CD4-positive, alpha-beta memory T cell (primary cell): ENCODE data around the gene COL23A1. TPM values are rescaled to one million over a fixed set of nuclear protein-coding genes. Genes with fewer than 3 reads are reported as not detected.

Source experiments
- CTCF ChIA-PET: fragments of 350-600 bp; sonication (Branson Sonifier 250); formaldehyde crosslinking; loops from one replicate; lab custom pipeline; 2021; ENCODE audit warnings: inconsistent platforms; ENCODE audit not compliant: partially characterized antibody; lab: Charles Lee
- POLR2A ChIA-PET: fragments of 350-600 bp; sonication (Branson Sonifier 250); formaldehyde crosslinking; loops from one replicate; lab custom pipeline; 2021; ENCODE audit not compliant: partially characterized antibody; lab: Charles Lee
- DNase-seq, 5 donors: peaks; one replicate each; pipeline versions ENCODE4 v3.0.0 to v3.0.0-alpha.2; 2020 to 2022; ENCODE audit warnings: mixed read lengths in 1 of 5
- H3K27ac ChIP-seq: one replicate; pipeline ENCODE4 v1.7.0; 2013; ENCODE audit warnings: low read depth, low read length
- H3K27me3 ChIP-seq: 2 replicates; pipeline ENCODE4 v1.7.0; 2013; ENCODE audit warnings: mild to moderate bottlenecking, low read length, moderate library complexity; ENCODE audit not compliant: insufficient read depth
- H3K36me3 ChIP-seq: 2 replicates; pipeline ENCODE4 v1.7.0; 2013; ENCODE audit warnings: mild to moderate bottlenecking, low read length, moderate library complexity; ENCODE audit not compliant: insufficient read depth
- H3K4me1 ChIP-seq: 2 replicates; pipeline ENCODE4 v1.7.0; 2013; ENCODE audit warnings: mild to moderate bottlenecking, low read length, moderate library complexity; ENCODE audit not compliant: insufficient read depth
- H3K4me3 ChIP-seq, 2 donors: one replicate each; pipeline ENCODE4 v1.7.0; 2013; ENCODE audit warnings: low read length in 2 of 2, mild to moderate bottlenecking in 1 of 2
- H3K9me3 ChIP-seq, 2 donors: one replicate each; pipeline ENCODE4 v1.7.0; 2013; ENCODE audit warnings: low read length in 2 of 2, control low read depth in 1 of 2; ENCODE audit not compliant: control insufficient read depth in 1 of 2
- H3K27ac Mint-ChIP-seq, 7 donors: one replicate each; pipeline ENCODE4 v1.8.0; 2020 to 2021; ENCODE audit warnings: mixed read lengths in 7 of 7, mild to moderate bottlenecking in 6 of 7, inconsistent platforms in 3 of 7, moderate library complexity in 3 of 7
- H3K27me3 Mint-ChIP-seq, 2 donors: one replicate each; pipeline ENCODE4 v1.8.0; 2020 to 2021; ENCODE audit warnings: mixed read lengths in 2 of 2
- H3K36me3 Mint-ChIP-seq, 2 donors: one replicate each; pipeline ENCODE4 v1.8.0; 2020 to 2021; ENCODE audit warnings: mixed read lengths in 2 of 2, inconsistent platforms in 1 of 2, mild to moderate bottlenecking in 1 of 2
- H3K4me1 Mint-ChIP-seq, 4 donors: one replicate each; pipeline ENCODE4 v1.8.0; 2020 to 2021; ENCODE audit warnings: mixed read lengths in 4 of 4, mild to moderate bottlenecking in 1 of 4
- H3K4me3 Mint-ChIP-seq, 8 donors: one replicate each; pipeline ENCODE4 v1.8.0; 2020 to 2021; ENCODE audit warnings: mixed read lengths in 8 of 8, mild to moderate bottlenecking in 7 of 8, moderate library complexity in 6 of 8, inconsistent platforms in 3 of 8
- H3K9me3 Mint-ChIP-seq, 8 donors: one replicate each; pipeline ENCODE4 v1.8.0; 2020 to 2021; ENCODE audit warnings: mixed read lengths in 8 of 8, mild to moderate bottlenecking in 5 of 8, inconsistent platforms in 3 of 8, moderate library complexity in 1 of 8
- intact Hi-C: fragments of 100-400 bp; cut with micrococcal nuclease; formaldehyde crosslinking; loops from one replicate; pipeline ENCODE4 v1.15.1; 2023
- polyA plus RNA-seq, 2 donors: library from polyadenylated mRNA; unstranded; fragments of 300-500 nt; fragmentation: Illumina TruSeq; gene quantifications; one replicate each; pipeline ENCODE4 v1.2.3, GENCODE V29; 2021
- total RNA-seq, 2 experiments: library from RNA; stranded (reverse); gene quantifications; one replicate each; pipeline ENCODE4 v1.2.3, GENCODE V29; 2021

Gene COL23A1
- total and polyA plus RNA-seq, 4 experiments from 2014 or later: 0.17 to 0.25 TPM; not detected in 2

GRCh38 chr5:178287791-178288105 lies 302.4 kb downstream of the COL23A1 start:
- no peak for DNase-seq
- ChIA-PET POLR2A (no interaction called here), CTCF (no interaction called here)
- Histone ChIP-seq H3K27ac (no peak overlapping the region), H3K4me3 (no peak overlapping the region), H3K36me3 (no peaks in the 10 kb centered on the region), H3K27me3 (no peaks in the 10 kb centered on the region), H3K4me1 (no peaks in the 10 kb centered on the region), H3K9me3 (peaks cover 0 to 5% of the 10 kb centered on the region in 2 donors)
- H3K9me3 Mint-ChIP-seq: peaks cover 3 to 14% (median 11%) of the 10 kb centered on the region in 8 donors
- no peaks in the 10 kb centered on the region for H3K4me1 Mint-ChIP-seq
- no peak overlapping the region for H3K27ac Mint-ChIP-seq
- H3K36me3 Mint-ChIP-seq: peaks cover 0 to 9% of the 10 kb centered on the region in 2 donors
- peaks cover 11 to 23% of the 10 kb centered on the region in 2 donors for H3K27me3 Mint-ChIP-seq
- H3K4me3 Mint-ChIP-seq: no peak overlapping the region
- intact Hi-C loops: no loop called here

GRCh38 chr5:178287091-178287790 lies 303.0 kb downstream of the COL23A1 start:
- H3K4me1 ChIP-seq: no peaks in the 10 kb centered on the region

GRCh38 chr5:178286226-178287090 lies 303.7 kb downstream of the COL23A1 start:
- peaks cover 8 to 14% of the 10 kb centered on the region in 2 donors for H3K27me3 Mint-ChIP-seq
- H3K9me3 Mint-ChIP-seq: peaks cover 3 to 14% (median 11%) of the 10 kb centered on the region in 8 donors
- intact Hi-C loops: no loop called here
- no peaks in the 10 kb centered on the region for H3K4me1 Mint-ChIP-seq
- Histone ChIP-seq H3K4me3 (no peak overlapping the region), H3K36me3 (no peaks in the 10 kb centered on the region), H3K27ac (no peak overlapping the region), H3K9me3 (peaks cover 0 to 5% of the 10 kb centered on the region in 2 donors), H3K4me1 (no peaks in the 10 kb centered on the region), H3K27me3 (no peaks in the 10 kb centered on the region)
- H3K36me3 Mint-ChIP-seq: peaks cover 0 to 9% of the 10 kb centered on the region in 2 donors
- H3K4me3 Mint-ChIP-seq: no peak overlapping the region
- no peak for DNase-seq
- no peak overlapping the region for H3K27ac Mint-ChIP-seq
- POLR2A ChIA-PET: no interaction called here
- CTCF ChIA-PET: interaction anchor here (1.3 kb wide), 1 partner anchor 15 kb away, joined by 5 read pairs; no protein-coding TSS in a partner anchor

More at GRCh38 chr5:178287091-178287790, 303.0 kb downstream of the COL23A1 start:
- POLR2A ChIA-PET: no interaction called here
- no peak overlapping the region for H3K27ac ChIP-seq
- peaks cover 0 to 5% of the 10 kb centered on the region in 2 donors for H3K9me3 ChIP-seq
- no peak overlapping the region for H3K4me3 ChIP-seq
- no peaks in the 10 kb centered on the region for H3K27me3 ChIP-seq
- peaks cover 3 to 15% (median 12%) of the 10 kb centered on the region in 8 donors for H3K9me3 Mint-ChIP-seq
- H3K36me3 Mint-ChIP-seq: peaks cover 0 to 9% of the 10 kb centered on the region in 2 donors
- H3K4me1 Mint-ChIP-seq: no peaks in the 10 kb centered on the region
- no peak overlapping the region for H3K4me3 Mint-ChIP-seq
- H3K36me3 ChIP-seq: no peaks in the 10 kb centered on the region
- no peak overlapping the region for H3K27ac Mint-ChIP-seq
- peaks cover 11 to 20% of the 10 kb centered on the region in 2 donors for H3K27me3 Mint-ChIP-seq
- intact Hi-C loops: no loop called here
- no peak for DNase-seq
- CTCF ChIA-PET: no interaction called here

GRCh38 chr5:178285399-178286225 lies 304.6 kb downstream of the COL23A1 start:
- no peak overlapping the region for H3K4me3 Mint-ChIP-seq

GRCh38 chr5:178284996-178285395 lies 305.2 kb downstream of the COL23A1 start:
- ChIA-PET POLR2A (no interaction called here), CTCF (interaction anchor here (1.3 kb wide), 2 partner anchors 14 to 265 kb away, joined by 3 to 5 read pairs; no protein-coding TSS in a partner anchor)
- H3K9me3 Mint-ChIP-seq: peaks cover 3 to 14% (median 11%) of the 10 kb centered on the region in 8 donors
- no peak overlapping the region for H3K27ac Mint-ChIP-seq
- H3K27ac ChIP-seq: no peak overlapping the region
- no peak overlapping the region for H3K4me3 ChIP-seq
- H3K36me3 Mint-ChIP-seq: peaks cover 0 to 9% of the 10 kb centered on the region in 2 donors
- no peaks in the 10 kb centered on the region for H3K27me3 ChIP-seq
- no peaks in the 10 kb centered on the region for H3K4me1 ChIP-seq
- H3K27me3 Mint-ChIP-seq: peaks cover 8 to 10% of the 10 kb centered on the region in 2 donors
- no peak overlapping the region for H3K4me3 Mint-ChIP-seq
- H3K36me3 ChIP-seq: no peaks in the 10 kb centered on the region
- peaks cover 0 to 5% (median 0%) of the 10 kb centered on the region in 4 donors for H3K4me1 Mint-ChIP-seq
- intact Hi-C loops: no loop called here
- DNase-seq: no peak
- peaks cover 0 to 5% of the 10 kb centered on the region in 2 donors for H3K9me3 ChIP-seq

More at GRCh38 chr5:178285399-178286225, 304.6 kb downstream of the COL23A1 start:
- ChIA-PET CTCF (interaction anchor here (1.3 kb wide), 1 partner anchor 14 kb away, joined by 5 read pairs; no protein-coding TSS in a partner anchor), POLR2A (no interaction called here)
- intact Hi-C loops: no loop called here
- Histone ChIP-seq H3K4me1 (no peaks in the 10 kb centered on the region), H3K4me3 (no peak overlapping the region), H3K36me3 (no peaks in the 10 kb centered on the region), H3K27ac (no peak overlapping the region), H3K9me3 (peaks cover 0 to 5% of the 10 kb centered on the region in 2 donors), H3K27me3 (no peaks in the 10 kb centered on the region)
- Mint-ChIP-seq H3K27me3 (peaks cover 7 to 10% of the 10 kb centered on the region in 2 donors), H3K36me3 (peaks cover 0 to 9% of the 10 kb centered on the region in 2 donors), H3K27ac (no peak overlapping the region), H3K4me1 (no peaks in the 10 kb centered on the region), H3K9me3 (peaks cover 3 to 14% (median 11%) of the 10 kb centered on the region in 8 donors)
- no peak for DNase-seq

- no peak for DNase-seq
Measured at GRCh38 chr5:178284093-178284675, 306.0 kb downstream of the COL23A1 start.

More at GRCh38 chr5:178284093-178284675, 306.0 kb downstream of the COL23A1 start:
- H3K4me3 Mint-ChIP-seq: no peak overlapping the region
- H3K36me3 ChIP-seq: no peaks in the 10 kb centered on the region
- no peaks in the 10 kb centered on the region for H3K4me1 ChIP-seq
- no peak overlapping the region for H3K4me3 ChIP-seq
- POLR2A ChIA-PET: interaction anchor here (1.2 kb wide), 1 partner anchor 21 kb away, joined by 3 read pairs; no protein-coding TSS in a partner anchor
- H3K27ac ChIP-seq: no peak overlapping the region
- no peaks in the 10 kb centered on the region for H3K27me3 ChIP-seq
- peaks cover 3 to 14% (median 11%) of the 10 kb centered on the region in 8 donors for H3K9me3 Mint-ChIP-seq
- H3K4me1 Mint-ChIP-seq: peaks cover 0 to 8% (median 0%) of the 10 kb centered on the region in 4 donors
- no peak overlapping the region for H3K27ac Mint-ChIP-seq
- intact Hi-C loops: no loop called here
- peaks cover 8 to 13% of the 10 kb centered on the region in 2 donors for H3K27me3 Mint-ChIP-seq
- H3K36me3 Mint-ChIP-seq: peaks cover 0 to 9% of the 10 kb centered on the region in 2 donors
- peaks cover 0 to 5% of the 10 kb centered on the region in 2 donors for H3K9me3 ChIP-seq
- CTCF ChIA-PET: interaction anchor here (1.0 to 1.4 kb wide), 3 partner anchors 9 to 266 kb away, joined by 3 to 4 read pairs (median 3); no protein-coding TSS in a partner anchor
